ENCODE results near the gene AAK1. TPM values are rescaled to one million over a fixed set of nuclear protein-coding genes. Genes with fewer than 3 reads are reported as not detected.
"Not testable (repeated sequence)": the region's sequence is repeated elsewhere in the genome, so short reads cannot be mapped to it uniquely, and the experiment has no call there.

AAK1 gene
- total RNA-seq, 1 donor from 2014 or later = 68.2 TPM

- no peaks in the 10 kb centered on the region for H3K9me3 Mint-ChIP-seq (ENCODE audit: unreplicated experiment)
- H3K4me1 Mint-ChIP-seq (ENCODE audit: low read depth, unreplicated experiment) = no peaks in the 10 kb centered on the region
- no peak for DNase-seq
- TF ChIP-seq, protein P1, sequence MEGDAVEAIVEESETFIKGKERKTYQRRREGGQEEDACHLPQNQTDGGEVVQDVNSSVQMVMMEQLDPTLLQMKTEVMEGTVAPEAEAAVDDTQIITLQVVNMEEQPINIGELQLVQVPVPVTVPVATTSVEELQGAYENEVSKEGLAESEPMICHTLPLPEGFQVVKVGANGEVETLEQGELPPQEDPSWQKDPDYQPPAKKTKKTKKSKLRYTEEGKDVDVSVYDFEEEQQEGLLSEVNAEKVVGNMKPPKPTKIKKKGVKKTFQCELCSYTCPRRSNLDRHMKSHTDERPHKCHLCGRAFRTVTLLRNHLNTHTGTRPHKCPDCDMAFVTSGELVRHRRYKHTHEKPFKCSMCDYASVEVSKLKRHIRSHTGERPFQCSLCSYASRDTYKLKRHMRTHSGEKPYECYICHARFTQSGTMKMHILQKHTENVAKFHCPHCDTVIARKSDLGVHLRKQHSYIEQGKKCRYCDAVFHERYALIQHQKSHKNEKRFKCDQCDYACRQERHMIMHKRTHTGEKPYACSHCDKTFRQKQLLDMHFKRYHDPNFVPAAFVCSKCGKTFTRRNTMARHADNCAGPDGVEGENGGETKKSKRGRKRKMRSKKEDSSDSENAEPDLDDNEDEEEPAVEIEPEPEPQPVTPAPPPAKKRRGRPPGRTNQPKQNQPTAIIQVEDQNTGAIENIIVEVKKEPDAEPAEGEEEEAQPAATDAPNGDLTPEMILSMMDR (IDR thresholded peaks at IDR 0.05; ENCODE audit: partially characterized antibody, unreplicated experiment) = no peak
- no peaks in the 10 kb centered on the region for H3K27me3 Mint-ChIP-seq (ENCODE audit: unreplicated experiment)
- H3K27ac Mint-ChIP-seq (ENCODE audit: unreplicated experiment) = no peak overlapping the region
- H3K36me3 Mint-ChIP-seq (ENCODE audit: unreplicated experiment) = peaks cover 2% of the 10 kb centered on the region
- no peak overlapping the region for H3K4me3 Mint-ChIP-seq (ENCODE audit: unreplicated experiment)
Measured at GRCh38 chr2:69615969-69616368, 27.6 kb downstream of the AAK1 start.

GRCh38 chr2:69615078-69615625 is 28.4 kb downstream of the AAK1 start:
- no peak overlapping the region for H3K27ac Mint-ChIP-seq (ENCODE audit: unreplicated experiment)
- TF ChIP-seq, protein P1 (IDR thresholded peaks at IDR 0.05; ENCODE audit: partially characterized antibody, unreplicated experiment) = no peak
- no peaks in the 10 kb centered on the region for H3K9me3 Mint-ChIP-seq (ENCODE audit: unreplicated experiment)
- peaks cover 4% of the 10 kb centered on the region for H3K36me3 Mint-ChIP-seq (ENCODE audit: unreplicated experiment)
- no peak overlapping the region for H3K4me3 Mint-ChIP-seq (ENCODE audit: unreplicated experiment)
- H3K27me3 Mint-ChIP-seq (ENCODE audit: unreplicated experiment) = no peaks in the 10 kb centered on the region
- DNase-seq = no peak
- no peaks in the 10 kb centered on the region for H3K4me1 Mint-ChIP-seq (ENCODE audit: low read depth, unreplicated experiment)

DNA sequence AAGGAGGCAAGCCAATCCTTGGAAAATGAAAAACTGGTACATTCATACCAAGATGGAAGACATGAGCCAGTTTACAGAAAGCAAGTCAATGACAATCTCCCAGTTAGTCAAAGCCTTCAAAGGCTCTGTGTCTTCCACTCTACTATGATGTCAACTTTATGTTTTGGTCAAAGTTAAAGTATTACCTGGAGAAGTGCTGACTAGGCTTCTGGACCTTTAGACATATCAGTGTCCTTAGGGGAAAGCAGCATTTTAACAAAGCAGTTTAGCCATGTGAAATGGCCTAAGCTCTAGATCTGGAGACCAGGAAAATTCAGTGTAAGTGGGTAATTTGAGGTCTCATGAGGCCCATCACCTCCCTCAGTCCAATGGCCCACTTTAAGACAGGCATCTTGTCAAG is 30.8 kb downstream of the AAK1 start:
- DNase-seq = no peak

DNA sequence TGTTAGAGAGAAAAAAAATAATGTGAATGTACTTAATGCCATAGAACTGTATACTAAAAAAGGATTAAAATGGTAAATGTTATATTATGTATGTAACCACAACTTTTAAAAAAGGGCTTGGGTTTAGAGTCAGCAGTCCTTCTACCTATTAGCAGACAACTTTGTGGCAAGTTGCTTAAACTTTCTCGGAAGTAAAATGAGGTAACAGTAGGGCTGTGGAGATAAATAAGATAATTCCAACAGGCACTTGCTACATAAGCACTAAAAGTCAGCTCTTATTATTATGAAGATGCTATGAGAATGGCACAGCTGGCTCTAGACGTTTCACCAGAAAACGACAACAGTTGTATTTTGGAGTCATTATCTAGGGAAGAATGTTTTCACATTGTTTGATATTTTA is 31.3 kb downstream of the AAK1 start:
- TF ChIP-seq, protein P1 (IDR thresholded peaks at IDR 0.05; ENCODE audit: partially characterized antibody, unreplicated experiment) = no peak
- Mint-ChIP-seq H3K27me3 (ENCODE audit: unreplicated experiment) (no peaks in the 10 kb centered on the region), H3K4me1 (ENCODE audit: low read depth, unreplicated experiment) (peaks cover 2% of the 10 kb centered on the region), H3K4me3 (ENCODE audit: unreplicated experiment) (no peak overlapping the region), H3K9me3 (ENCODE audit: unreplicated experiment) (no peaks in the 10 kb centered on the region), H3K36me3 (ENCODE audit: unreplicated experiment) (peaks cover 4% of the 10 kb centered on the region), H3K27ac (ENCODE audit: unreplicated experiment) (no peak overlapping the region)
- DNase-seq = no peak

More for the DNA sequence above, 30.8 kb downstream of the AAK1 start:
- Mint-ChIP-seq H3K36me3 (ENCODE audit: unreplicated experiment) (peaks cover 4% of the 10 kb centered on the region), H3K27ac (ENCODE audit: unreplicated experiment) (no peak overlapping the region), H3K4me1 (ENCODE audit: low read depth, unreplicated experiment) (peaks cover under 1% of the 10 kb centered on the region), H3K9me3 (ENCODE audit: unreplicated experiment) (no peaks in the 10 kb centered on the region), H3K4me3 (ENCODE audit: unreplicated experiment) (no peak overlapping the region), H3K27me3 (ENCODE audit: unreplicated experiment) (no peaks in the 10 kb centered on the region)
- TF ChIP-seq, protein P1 (IDR thresholded peaks at IDR 0.05; ENCODE audit: partially characterized antibody, unreplicated experiment) = no peak

- H3K4me1 Mint-ChIP-seq (ENCODE audit: low read depth, unreplicated experiment) = peaks cover 2% of the 10 kb centered on the region
- no peak overlapping the region for H3K27ac Mint-ChIP-seq (ENCODE audit: unreplicated experiment)
- H3K9me3 Mint-ChIP-seq (ENCODE audit: unreplicated experiment) = no peaks in the 10 kb centered on the region
- no peak for DNase-seq
- TF ChIP-seq, protein P1 (IDR thresholded peaks at IDR 0.05; ENCODE audit: partially characterized antibody, unreplicated experiment) = no peak
- H3K4me3 Mint-ChIP-seq (ENCODE audit: unreplicated experiment) = no peak overlapping the region
- H3K36me3 Mint-ChIP-seq (ENCODE audit: unreplicated experiment) = peaks cover 12% of the 10 kb centered on the region
- peaks cover 1% of the 10 kb centered on the region for H3K27me3 Mint-ChIP-seq (ENCODE audit: unreplicated experiment)
Measured at GRCh38 chr2:69608109-69608508, 35.4 kb downstream of the AAK1 start.

- not testable (repeated sequence) for H3K4me3 Mint-ChIP-seq (ENCODE audit: unreplicated experiment); H3K9me3 Mint-ChIP-seq (ENCODE audit: unreplicated experiment); H3K4me1 Mint-ChIP-seq (ENCODE audit: low read depth, unreplicated experiment); H3K27me3 Mint-ChIP-seq (ENCODE audit: unreplicated experiment); H3K27ac Mint-ChIP-seq (ENCODE audit: unreplicated experiment); DNase-seq
- peaks cover 12% of the 10 kb centered on the region for H3K36me3 Mint-ChIP-seq (ENCODE audit: unreplicated experiment)
Measured at GRCh38 chr2:69606771-69607170, 36.8 kb downstream of the AAK1 start.
